Measurements from ENCODE around the gene PMVK. TPM values are rescaled to one million over a fixed set of nuclear protein-coding genes. Genes with fewer than 3 reads are reported as not detected.

PMVK gene
- total RNA-seq, 1 experiment from 2014 or later, result 26.3 TPM

DNA sequence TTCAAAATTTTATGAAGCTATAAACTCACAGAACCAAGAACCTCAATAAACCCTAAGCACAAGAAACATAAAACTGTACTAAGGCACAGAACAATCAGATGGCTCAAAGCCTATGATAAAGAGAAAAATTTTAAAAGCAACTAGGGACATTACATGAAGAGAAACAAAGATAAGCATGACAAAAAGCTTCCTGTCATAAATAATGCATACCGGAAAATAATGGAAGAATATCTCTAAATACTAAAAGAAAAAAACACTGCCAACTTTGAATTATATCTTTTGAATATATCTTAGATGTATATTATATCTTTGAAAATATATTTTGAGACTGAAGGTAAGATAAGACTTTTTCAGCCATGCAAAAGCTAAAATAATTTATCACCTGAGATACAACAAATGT, 45.1 kb downstream of the PMVK start:
- no peak overlapping the region for H3K18ac ChIP-seq (ENCODE audit: insufficient read length, low read depth, low read length)
- Mint-ChIP-seq H3K27me3 (ENCODE audit: low read depth) (peaks cover 9% of the 10 kb centered on the region), H3K36me3 (ENCODE audit: insufficient read depth in 1 of 3, low read depth in 3 of 3) (no peaks in the 10 kb centered on the region), H3K4me3 (no peak overlapping the region), H3K4me1 (no peaks in the 10 kb centered on the region; a peak in 1 of 4 replicates), H3K9me3 (0 out of 5 replicates have a peak, but pooled peaks cover 0 to 3% of the 10 kb centered on the region in 2 experiments), H3K27ac (no peak overlapping the region)
- H4K91ac ChIP-seq (ENCODE audit: insufficient read length, low read depth, low read length), result no peak overlapping the region
- H3K56ac ChIP-seq (ENCODE audit: insufficient read length, low read depth, low read length), result no peak overlapping the region
- no peaks in the 10 kb centered on the region; the same call in 1 of the 2 replicates for H3K4me1 ChIP-seq (ENCODE audit: insufficient read depth, low read length)
- no peak overlapping the region for H2AK5ac ChIP-seq (ENCODE audit: insufficient read length, low read length)
- no peak overlapping the region for H2BK5ac ChIP-seq (ENCODE audit: insufficient read length, low read length)
- no peaks in the 10 kb centered on the region for H3K79me1 ChIP-seq (ENCODE audit: insufficient read depth, low read depth, low read length, poor library complexity, severe bottlenecking)
- H2BK120ac ChIP-seq (ENCODE audit: low read depth, low read length, poor library complexity, severe bottlenecking), result no peak overlapping the region
- no peaks in the 10 kb centered on the region for H4K20me1 ChIP-seq (ENCODE audit: control insufficient read depth, insufficient read depth, insufficient read length)
- TF ChIP-seq, protein P1, sequence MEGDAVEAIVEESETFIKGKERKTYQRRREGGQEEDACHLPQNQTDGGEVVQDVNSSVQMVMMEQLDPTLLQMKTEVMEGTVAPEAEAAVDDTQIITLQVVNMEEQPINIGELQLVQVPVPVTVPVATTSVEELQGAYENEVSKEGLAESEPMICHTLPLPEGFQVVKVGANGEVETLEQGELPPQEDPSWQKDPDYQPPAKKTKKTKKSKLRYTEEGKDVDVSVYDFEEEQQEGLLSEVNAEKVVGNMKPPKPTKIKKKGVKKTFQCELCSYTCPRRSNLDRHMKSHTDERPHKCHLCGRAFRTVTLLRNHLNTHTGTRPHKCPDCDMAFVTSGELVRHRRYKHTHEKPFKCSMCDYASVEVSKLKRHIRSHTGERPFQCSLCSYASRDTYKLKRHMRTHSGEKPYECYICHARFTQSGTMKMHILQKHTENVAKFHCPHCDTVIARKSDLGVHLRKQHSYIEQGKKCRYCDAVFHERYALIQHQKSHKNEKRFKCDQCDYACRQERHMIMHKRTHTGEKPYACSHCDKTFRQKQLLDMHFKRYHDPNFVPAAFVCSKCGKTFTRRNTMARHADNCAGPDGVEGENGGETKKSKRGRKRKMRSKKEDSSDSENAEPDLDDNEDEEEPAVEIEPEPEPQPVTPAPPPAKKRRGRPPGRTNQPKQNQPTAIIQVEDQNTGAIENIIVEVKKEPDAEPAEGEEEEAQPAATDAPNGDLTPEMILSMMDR (conservative IDR thresholded peaks at IDR 0.05), result no peak
- no peak overlapping the region for H2BK15ac ChIP-seq (ENCODE audit: low read depth, low read length)
- H3K4ac ChIP-seq (ENCODE audit: low read depth, low read length), result no peak overlapping the region
- no peaks in the 10 kb centered on the region for H3K79me2 ChIP-seq (ENCODE audit: insufficient read depth, low read length)
- no peak overlapping the region for H3K14ac ChIP-seq (ENCODE audit: insufficient read depth, low read length)
- H3K4me2 ChIP-seq (ENCODE audit: insufficient read depth, insufficient read length, low read length), result no peak overlapping the region
- no peaks in the 10 kb centered on the region for H3K27me3 ChIP-seq (ENCODE audit: insufficient read depth, low read length)
- no peak overlapping the region for H4K5ac ChIP-seq (ENCODE audit: insufficient read length, low read depth, low read length)
- H3K9me3 ChIP-seq (ENCODE audit: control insufficient read depth, low read depth, low read length), result no peaks in the 10 kb centered on the region
- no CpG with 5 or more reads among the region's 1 CpG for WGBS (ENCODE audit: extremely low coverage, insufficient read length, low lambda C conversion rate)
- no peak overlapping the region for H3K9ac ChIP-seq (ENCODE audit: extremely low read depth, insufficient read length, low read length)
- H2AFZ ChIP-seq (ENCODE audit: low read length), result no peak overlapping the region
- no peak overlapping the region for H4K8ac ChIP-seq (replicated peaks; ENCODE audit: insufficient read length, low read depth, low read length)
- H3K27ac ChIP-seq (ENCODE audit: insufficient read length, low read depth, low read length), result no peak overlapping the region
- no peaks in the 10 kb centered on the region for H3K23me2 ChIP-seq (ENCODE audit: insufficient read length, low read depth, low read length, poor library complexity, severe bottlenecking)
- no peak overlapping the region for H3T11ph ChIP-seq (ENCODE audit: low read length)
- no peak for DNase-seq
- H3K23ac ChIP-seq (ENCODE audit: insufficient read length, low read depth, low read length), result no peak overlapping the region
- no peak overlapping the region for H2BK12ac ChIP-seq (ENCODE audit: insufficient read length, low read depth, low read length)
- no peak overlapping the region for H2BK20ac ChIP-seq (ENCODE audit: low read depth, low read length, poor library complexity, severe bottlenecking)

All from H9 (cell line).